ENCODE results near the gene KIF26B.
"Not testable (repeated sequence)": the region's sequence is repeated elsewhere in the genome, so short reads cannot be mapped to it uniquely, and the experiment has no call there.

Gene KIF26B

DNA sequence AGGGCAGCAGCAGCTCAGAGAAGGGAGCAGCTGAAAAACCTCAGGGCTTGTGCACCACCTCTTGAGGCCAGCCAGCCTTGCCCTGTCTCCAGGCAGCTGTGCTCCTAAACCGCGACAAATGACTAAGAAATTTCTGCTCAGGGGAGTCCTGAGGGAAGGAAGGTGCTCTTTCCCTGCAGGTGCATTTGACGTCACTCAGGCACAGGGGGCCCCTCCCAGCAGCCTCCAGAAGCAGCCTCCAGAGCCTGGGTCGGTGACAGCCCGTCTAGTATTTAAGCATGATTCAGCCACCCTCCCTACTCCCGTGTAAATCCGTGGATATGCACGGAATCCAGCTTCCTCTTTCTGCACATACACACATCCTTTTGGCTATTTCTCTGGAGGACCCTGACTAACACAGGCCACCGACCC, 560.5 kb downstream of the KIF26B start:
- DNase-seq (ENCODE audit: low read depth in 1 of 2, low spot score in 1 of 2) = no peak

DNA sequence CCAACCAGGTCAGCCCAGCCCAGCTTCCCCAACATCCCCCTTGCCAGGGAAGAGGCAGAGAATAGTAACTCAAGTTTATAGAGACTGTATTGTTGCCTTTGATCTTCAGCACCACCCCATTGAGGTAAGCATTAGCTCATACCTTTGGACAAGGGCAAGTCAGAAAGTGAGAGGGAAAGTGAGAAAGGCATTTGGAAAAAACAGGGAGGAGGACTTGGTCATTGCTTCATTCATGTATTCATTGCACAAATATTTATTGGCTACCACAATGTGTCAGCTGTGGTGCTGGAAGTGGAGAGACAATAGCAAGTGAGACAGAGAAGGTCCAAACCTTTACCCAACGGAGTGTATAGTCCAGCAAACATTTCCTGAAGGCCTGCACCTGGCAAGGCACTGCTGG, 561.2 kb downstream of the KIF26B start:
- DNase-seq (ENCODE audit: low read depth in 1 of 2, low spot score in 1 of 2) = no peak

DNA sequence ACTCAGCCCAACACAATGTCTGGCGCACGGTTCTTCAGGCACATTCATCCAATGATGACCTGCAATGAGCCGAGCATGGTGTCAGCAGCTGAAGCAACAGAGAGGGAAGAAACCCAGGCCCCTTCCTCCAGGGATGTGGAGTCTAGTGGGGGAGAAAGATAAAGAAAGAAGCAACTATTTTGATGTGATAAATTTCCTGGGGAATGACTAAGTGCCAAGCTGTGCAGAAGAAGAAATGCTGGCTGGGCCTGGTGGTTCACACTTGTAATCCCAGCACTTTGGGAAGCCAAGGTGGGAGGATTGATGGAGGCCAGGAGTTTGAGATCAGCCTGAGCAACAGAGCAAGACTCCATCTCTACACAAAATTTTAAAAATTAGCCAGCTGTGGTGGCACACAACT, 561.8 kb downstream of the KIF26B start:
- no peak for DNase-seq (ENCODE audit: low read depth in 1 of 2, low spot score in 1 of 2)

DNA sequence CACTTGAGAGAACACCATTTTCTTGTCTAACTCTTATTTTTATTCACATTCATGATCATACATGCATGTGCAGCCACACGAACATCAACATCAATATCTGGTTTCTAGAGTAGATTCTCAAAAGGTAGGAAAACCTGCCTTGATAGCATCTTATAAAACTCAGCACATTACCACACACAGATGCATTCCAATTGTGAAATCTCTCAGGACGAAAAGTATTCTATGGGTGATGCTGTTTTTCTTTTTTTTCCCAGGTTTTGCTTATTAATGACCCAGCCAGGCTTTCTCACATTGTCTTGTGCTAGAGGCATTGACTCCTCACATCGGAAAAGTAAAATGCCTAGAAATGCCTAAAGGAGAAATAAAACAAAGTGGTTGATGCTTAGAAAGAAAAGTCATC, 562.8 kb downstream of the KIF26B start:
- no peak for DNase-seq (ENCODE audit: low read depth in 1 of 2, low spot score in 1 of 2)

DNA sequence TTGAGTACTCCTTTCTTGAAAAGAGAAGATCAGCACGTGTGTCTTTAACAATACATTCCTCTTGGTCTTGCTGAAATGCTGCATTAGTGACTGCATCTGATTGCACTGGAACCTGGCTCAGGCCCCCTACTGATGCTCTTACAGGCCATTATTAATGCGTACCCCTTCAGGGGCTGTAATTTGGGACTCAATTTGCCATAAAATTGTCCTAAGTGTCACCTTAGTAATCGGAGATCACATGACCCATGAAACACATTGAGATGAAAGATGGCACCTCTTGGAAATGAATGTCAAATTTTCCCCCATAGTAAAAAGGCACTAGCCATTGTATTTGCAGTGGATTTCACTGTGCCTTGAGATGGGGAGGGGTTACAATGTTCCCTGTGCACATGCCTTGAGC, 563.3 kb downstream of the KIF26B start:
- no peak for DNase-seq (ENCODE audit: low read depth in 1 of 2, low spot score in 1 of 2)

DNA sequence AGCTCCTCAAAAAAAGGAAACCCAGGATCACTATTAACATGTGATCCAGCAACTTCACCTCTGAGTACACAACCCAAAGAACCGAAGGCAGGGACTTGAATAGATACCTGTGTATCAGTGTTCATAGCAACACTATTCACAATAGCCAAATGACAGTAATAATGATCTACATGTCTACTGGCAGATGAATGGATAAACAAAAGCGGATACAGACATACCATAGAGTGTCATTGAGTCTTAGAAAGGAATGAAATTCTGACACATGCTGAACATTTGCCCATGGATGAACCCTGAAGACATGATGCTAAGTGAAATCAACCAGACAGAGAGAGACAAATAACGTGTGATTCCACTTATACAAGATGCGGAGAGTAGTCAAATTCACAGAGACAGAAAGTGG, 564.2 kb downstream of the KIF26B start:
- no peak for DNase-seq (ENCODE audit: low read depth in 1 of 2, low spot score in 1 of 2)

DNA sequence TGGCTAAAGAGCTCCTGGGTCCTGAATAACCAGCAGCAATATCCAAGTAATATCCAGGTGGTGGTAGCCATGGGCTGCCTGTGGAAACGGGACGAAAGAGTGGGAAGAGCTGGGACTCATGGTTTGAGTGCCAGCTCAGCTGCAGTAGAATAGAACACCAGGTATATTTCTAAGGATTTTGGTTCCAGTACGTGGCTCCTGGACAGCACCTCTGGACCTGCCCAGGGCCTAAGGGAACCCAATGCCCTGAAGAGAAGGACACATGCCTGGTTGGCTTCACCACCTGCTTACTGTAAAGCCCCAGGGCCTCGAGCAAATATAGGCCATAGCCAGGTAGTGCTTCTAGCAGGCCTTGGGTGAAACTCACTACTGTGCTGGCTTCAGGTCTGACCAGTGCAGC, 566.7 kb downstream of the KIF26B start:
- DNase-seq (ENCODE audit: low read depth in 1 of 2, low spot score in 1 of 2) = no peak

DNA sequence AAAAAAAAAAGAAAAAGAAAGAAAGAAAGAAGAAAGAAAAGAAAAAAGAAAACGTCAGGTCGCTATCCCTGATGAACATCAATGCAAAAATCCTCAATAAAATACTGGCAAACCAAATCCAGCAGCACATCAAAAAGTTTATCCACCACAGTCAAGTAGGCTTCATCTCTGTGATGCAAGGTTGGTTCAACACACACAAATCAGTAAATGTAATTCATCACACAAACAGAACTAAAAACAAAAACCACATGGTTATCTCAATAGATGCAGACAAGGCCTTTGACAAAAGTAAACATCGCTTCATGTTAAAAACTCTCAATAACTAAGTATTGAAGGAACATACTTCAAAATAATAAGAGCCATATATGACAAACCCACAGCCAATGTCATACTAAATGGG, 573.2 kb downstream of the KIF26B start:
- not testable (repeated sequence) for DNase-seq (ENCODE audit: low read depth in 1 of 2, low spot score in 1 of 2)

DNA sequence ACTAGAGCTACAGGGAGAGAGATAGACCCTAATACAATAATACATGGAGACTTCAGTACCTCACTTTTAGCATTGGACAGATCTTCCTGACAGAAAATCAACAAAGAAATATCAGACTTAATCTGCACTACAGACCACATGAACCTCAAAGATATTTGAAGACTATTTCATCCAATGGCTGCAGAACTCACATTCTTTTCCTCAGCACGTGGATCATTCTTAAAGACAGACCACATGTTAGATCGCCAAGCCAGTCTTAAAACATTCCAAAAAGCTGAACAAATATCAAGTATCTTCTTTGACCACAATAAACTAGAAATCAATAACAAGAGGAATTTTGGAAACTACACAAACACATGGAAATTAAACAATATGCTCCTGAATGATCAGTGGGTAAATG, 576.0 kb downstream of the KIF26B start:
- DNase-seq (ENCODE audit: low read depth in 1 of 2, low spot score in 1 of 2) = no peak

DNA sequence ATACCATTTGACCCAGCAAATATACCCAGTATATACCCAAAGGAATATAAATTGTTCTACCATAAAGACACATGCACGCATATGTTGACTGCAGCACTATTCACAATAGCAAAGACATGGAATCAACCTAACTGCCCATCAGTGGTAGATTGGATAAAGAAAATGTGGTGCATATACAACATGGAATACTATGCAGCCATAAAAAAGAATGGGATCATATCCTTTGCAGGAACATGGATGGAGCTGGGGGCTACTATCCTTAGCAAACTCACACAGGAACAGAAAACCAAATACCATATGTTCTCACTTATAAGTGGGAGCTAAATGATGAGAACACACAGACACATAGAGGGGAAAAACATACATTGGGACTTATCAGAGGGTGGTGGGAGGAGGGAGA, 585.6 kb downstream of the KIF26B start:
- not testable (repeated sequence) for DNase-seq (ENCODE audit: low read depth in 1 of 2, low spot score in 1 of 2)

DNA sequence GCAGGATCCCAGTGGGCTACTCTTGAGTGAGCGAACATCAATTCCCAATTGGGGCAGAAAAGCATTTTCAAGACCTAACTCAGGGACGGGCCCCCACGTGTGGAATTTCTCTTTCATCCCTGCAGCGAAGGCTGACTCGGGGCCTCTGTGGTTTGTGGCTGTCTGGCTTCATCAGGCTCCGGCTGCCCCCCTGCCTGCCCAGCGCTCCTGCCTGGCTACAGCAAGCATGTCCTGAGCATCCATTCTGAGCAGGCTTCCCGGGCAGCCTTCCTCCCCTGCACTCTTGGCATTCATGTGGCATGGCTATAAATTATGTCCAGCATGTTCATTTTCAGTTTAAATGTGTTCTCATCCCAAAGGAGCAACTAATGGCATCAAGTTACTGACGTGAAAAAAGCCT, 588.1 kb downstream of the KIF26B start:
- no peak for DNase-seq (ENCODE audit: low read depth in 1 of 2, low spot score in 1 of 2)

DNA sequence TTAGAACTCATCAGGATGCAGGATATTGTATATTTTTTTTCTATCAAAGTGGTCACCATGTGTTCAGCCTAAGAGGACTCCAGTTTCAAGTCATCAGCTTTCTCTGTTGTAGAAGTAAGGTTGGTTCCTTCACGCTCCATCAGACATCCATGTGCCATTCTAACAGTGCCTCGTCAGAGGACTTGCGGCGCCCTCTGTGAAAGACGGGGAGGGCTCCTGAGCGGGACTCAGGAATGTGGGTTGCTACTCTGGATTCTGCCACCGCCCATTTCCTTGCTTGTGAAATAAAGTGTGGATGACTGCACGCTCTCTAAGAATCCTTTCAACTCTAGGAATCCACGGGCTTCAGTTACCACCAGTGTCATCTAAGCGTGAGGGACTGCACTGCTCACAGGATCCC, 593.5 kb downstream of the KIF26B start:
- DNase-seq (ENCODE audit: low read depth in 1 of 2, low spot score in 1 of 2) = no peak

DNA sequence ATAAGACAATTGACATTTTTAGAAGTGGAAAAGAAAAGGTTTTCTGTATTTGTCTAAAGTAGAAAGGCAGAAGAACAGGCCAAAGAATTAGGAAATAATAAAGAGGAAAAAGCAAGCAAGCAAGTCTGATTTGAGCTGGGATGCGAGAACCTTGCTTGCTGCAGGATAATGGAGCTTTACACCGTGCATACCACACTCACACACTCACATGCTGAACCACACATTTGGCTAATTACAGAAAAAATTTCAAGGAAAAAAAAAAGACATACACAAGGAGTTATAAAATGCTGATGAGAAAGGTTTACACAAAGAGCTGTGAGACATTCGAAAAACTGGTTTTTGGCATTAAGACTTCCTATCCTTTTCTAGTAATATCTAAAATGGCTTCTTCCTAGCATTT, 593.9 kb downstream of the KIF26B start:
- no peak for DNase-seq (ENCODE audit: low read depth in 1 of 2, low spot score in 1 of 2)

DNA sequence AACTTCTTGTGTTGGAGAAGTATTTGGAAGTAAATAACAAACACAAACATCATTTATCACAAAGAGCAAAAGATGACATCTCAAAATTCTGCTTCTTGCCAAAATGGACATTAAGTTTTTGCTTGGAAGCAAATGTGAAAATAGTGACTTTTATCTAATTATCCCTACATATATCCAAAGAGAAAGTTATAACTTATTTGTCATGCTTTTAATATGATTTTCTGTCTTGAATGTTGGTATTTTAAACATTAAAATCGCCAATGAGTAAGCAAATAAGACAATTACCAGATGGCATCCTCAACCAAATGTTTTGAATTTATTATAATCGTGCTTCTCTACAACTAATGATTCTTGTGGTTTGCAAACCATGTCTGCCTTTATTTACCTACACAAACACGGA, 594.3 kb downstream of the KIF26B start:
- no peak for DNase-seq (ENCODE audit: low read depth in 1 of 2, low spot score in 1 of 2)

DNA sequence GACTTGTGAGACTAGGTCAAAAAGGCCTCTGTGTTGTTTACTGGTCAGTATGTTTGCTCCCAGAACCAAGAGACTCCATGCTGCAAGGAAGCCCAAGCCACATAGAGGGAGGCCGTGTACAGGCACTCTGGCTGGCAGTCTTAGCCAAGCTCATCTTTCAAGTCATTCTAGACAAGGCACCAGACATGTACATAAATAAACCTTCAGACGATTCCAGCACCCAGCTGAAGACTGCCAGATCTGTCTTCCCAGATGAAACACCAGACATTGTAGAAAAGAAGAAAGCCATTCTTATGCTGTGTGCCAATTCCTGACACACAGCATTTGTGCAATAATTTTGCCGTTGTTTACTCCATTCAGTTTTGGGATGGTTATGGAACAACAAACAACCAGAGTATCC, 595.5 kb downstream of the KIF26B start:
- no peak for DNase-seq (ENCODE audit: low read depth in 1 of 2, low spot score in 1 of 2)

DNA sequence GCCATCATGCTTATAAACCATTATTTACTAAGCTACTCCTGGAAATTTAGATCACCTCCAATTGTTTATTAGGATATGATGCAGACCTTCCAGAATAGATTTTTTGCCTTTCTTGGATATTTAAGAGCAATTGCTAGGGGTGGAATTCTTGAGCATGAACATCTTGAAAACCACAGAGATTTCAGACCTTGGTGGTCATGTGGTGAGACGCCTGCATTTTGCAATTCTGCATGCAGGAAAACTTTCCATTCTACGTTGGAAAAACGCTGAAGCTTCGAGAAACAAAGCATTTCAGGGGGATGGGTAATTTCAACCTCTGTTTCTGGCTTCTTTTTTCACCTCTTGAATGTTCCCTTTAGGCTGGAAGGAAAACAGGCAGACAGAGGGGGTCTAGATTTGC, 596.3 kb downstream of the KIF26B start:
- DNase-seq (ENCODE audit: low read depth in 1 of 2, low spot score in 1 of 2) = no peak

DNA sequence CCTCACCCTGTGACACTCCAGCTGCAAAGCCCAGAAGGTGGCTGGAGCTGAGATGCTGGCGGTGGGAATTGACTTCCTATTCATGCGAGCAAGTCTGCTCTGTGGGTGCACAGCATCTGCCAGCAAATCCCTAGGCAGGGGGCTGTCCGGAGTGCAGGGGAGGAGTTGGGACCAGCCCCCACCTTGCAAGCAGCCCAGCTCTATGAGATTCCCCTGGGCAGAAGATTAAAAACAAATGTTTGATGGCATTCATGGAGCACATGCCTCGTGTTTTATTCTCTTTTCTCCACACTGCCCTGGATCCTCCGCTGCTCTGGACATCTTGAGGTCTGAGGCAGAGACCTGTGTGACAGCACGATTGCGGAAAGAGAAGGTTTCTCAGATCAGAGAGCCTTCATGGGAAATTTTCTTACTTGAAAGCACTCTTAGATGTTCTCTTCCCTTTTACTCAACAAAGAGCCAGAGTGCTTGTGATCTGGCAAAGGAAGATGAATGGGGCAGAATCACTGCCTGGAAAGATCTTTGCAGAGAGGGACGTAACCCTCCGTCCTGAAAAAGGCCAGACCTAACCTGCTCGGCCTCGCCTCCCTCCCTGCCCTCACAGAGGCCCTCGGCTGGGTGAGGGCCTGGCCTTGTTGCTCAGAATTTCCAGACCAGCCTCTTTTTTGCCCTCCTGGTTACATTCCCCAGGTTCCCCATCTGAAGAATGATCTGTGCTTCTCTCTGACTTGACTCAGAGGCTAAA, 597.1 kb downstream of the KIF26B start:
- no peak for DNase-seq (ENCODE audit: low read depth in 1 of 2, low spot score in 1 of 2)

DNA sequence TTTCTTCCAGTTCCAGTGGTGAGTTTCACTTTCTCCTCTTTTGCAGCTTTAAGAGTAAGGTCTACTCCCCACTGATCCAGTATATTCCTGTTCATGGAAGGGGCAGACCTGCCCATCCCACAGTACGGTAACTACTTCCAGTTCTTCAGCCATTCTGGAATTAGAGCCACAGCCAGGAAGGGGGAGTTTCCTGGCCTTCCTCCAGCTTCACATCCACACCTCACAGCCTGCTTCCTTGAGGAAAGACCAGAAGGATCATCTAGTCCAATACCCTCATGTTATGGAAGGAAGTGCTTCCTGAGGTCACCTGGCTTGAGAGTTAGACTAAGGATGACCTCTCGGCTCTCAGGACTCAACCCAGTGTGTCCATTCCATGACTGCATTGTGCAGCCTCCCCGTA, 597.8 kb downstream of the KIF26B start:
- no peak for DNase-seq (ENCODE audit: low read depth in 1 of 2, low spot score in 1 of 2)

DNA sequence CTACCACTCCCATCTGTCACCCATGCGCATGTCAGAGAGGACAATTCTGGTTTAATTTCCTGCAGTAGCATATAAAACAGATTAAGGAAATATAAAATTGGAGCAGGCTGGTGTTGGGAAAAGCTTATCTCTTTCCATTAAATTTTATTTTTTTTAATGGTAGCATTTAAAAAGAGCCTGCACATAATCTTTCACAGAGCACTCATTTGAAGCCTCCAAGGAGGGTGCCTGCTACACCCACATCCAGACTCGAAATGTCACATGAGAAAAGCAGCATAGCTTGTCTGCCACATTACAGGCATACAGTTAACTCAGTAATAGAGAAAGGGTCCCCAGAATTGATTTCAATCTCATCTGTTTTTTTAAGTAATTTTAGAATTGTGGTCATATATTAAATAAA, 599.0 kb downstream of the KIF26B start:
- no peak for DNase-seq (ENCODE audit: low read depth in 1 of 2, low spot score in 1 of 2)

DNA sequence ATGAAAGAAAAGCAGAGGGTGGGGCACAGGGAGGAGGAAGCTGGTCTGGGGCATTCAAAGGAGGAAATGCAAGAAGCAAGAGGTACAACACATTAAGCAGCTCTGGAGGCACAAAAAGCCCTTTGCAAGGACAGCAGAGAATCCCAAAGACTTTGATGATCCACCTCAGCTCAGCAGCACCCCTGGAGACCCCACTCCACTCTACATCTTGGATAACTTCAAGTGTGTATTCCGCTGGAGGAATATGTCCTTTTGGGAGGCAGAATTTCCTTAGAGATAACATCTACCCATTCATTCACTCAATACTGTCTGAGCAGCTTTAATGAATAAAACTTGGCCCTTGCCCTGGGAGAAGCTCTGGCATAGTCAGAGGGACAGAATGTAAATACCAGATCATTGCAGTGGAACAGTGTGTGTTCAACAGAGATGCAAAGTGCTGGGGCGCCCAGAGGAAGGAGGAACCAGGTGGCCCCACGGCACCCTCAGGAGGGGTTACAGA, 599.7 kb downstream of the KIF26B start:
- no peak for DNase-seq (ENCODE audit: low read depth in 1 of 2, low spot score in 1 of 2)

All from stimulated activated CD4-positive, alpha-beta T cell treated with anti-CD3 and anti-CD28 coated beads, Interleukin-15, amount 100 ng/mL, for 1 hour (primary cell).